ENCODE measurements around the gene RBPMS2. TPM values are rescaled to one million over a fixed set of nuclear protein-coding genes. Genes with fewer than 3 reads are reported as not detected.

Gene RBPMS2
- total RNA-seq, 5 donors from 2014 or later (not counting 1 experiment from before 2014, with no cell fraction given): 0.16 to 0.26 (median 0.20) TPM; not detected in 2

DNA sequence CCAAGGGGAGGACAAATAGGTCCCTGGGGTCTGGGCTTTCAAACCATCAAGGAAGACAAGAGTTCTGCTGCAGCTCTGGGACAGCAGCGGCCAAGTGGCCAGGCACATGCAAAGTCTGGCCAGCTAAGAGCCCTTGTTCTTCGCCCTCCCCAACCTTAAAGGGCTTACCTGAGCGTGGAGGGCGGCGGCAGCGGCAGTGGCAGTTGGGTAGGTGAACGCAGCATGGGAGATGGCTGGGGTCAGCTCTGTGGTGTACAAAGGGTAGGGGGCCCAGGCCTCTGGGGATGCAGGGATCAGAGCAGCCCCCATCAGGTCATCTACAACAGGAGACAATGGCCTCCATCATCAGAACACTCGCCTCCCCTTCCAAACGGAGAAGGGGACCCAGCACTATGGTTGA is 27.1 kb downstream of the RBPMS2 start:
- POLR2A ChIA-PET: interaction anchor here in 1 of 2 donors (0.5 kb wide), 1 partner anchor 139 kb away, joined by 4 read pairs; no protein-coding TSS in a partner anchor
- peaks cover 5 to 16% of the 10 kb centered on the region in 2 donors for H3K27me3 Mint-ChIP-seq
- peak overlapping the region in 1 of 2 donors; percentile 23 for H3K27ac Mint-ChIP-seq
- Histone ChIP-seq H3K4me1 (ENCODE audit: control insufficient read depth in 1 of 2, extremely low read depth in 1 of 2, insufficient read depth in 2 of 2, low read length in 2 of 2) (no peaks in the 10 kb centered on the region), H3K4me3 (ENCODE audit: control insufficient read depth in 1 of 2, extremely low read depth in 1 of 2, low read length in 1 of 2) (no peak overlapping the region), H3K36me3 (ENCODE audit: control insufficient read depth in 2 of 2, extremely low read depth in 1 of 2, insufficient read depth in 1 of 2, low read length in 1 of 2) (no peaks in the 10 kb centered on the region), H3K27me3 (replicated peaks in 1 of 2; ENCODE audit: control insufficient read depth in 2 of 2, extremely low read depth in 1 of 2, insufficient read depth in 2 of 2, low read length in 1 of 2) (peaks cover 0 to 26% of the 10 kb centered on the region in 2 experiments), H3K27ac (ENCODE audit: low read length) (no peak overlapping the region), H3K9me3 (no peaks in the 10 kb centered on the region)
- DNase-seq (no peak), ATAC-seq (replicated peaks in 1 of 4) (no peak)
- CTCF ChIA-PET: no interaction called here
- 93% methylated on average over 5 of the region's 9 CpGs for WGBS (ENCODE audit: insufficient coverage)
- H3K9me3 Mint-ChIP-seq: no peaks in the 10 kb centered on the region
- H3K4me3 Mint-ChIP-seq: no peak overlapping the region
- no peaks in the 10 kb centered on the region for H3K36me3 Mint-ChIP-seq
- H3K4me1 Mint-ChIP-seq: no peaks in the 10 kb centered on the region

- Histone ChIP-seq H3K27ac (ENCODE audit: low read length) (no peak overlapping the region), H3K27me3 (replicated peaks in 1 of 2; ENCODE audit: control insufficient read depth in 2 of 2, extremely low read depth in 1 of 2, insufficient read depth in 2 of 2, low read length in 1 of 2) (peaks cover 0 to 26% of the 10 kb centered on the region in 2 experiments), H3K9me3 (no peaks in the 10 kb centered on the region), H3K36me3 (ENCODE audit: control insufficient read depth in 2 of 2, extremely low read depth in 1 of 2, insufficient read depth in 1 of 2, low read length in 1 of 2) (no peaks in the 10 kb centered on the region), H3K4me1 (ENCODE audit: control insufficient read depth in 1 of 2, extremely low read depth in 1 of 2, insufficient read depth in 2 of 2, low read length in 2 of 2) (no peaks in the 10 kb centered on the region), H3K4me3 (ENCODE audit: control insufficient read depth in 1 of 2, extremely low read depth in 1 of 2, low read length in 1 of 2) (no peak overlapping the region)
- CTCF ChIA-PET: no interaction called here
- ATAC-seq (replicated peaks in 1 of 4) (no peak), DNase-seq (no peak)
- Mint-ChIP-seq H3K27me3 (peaks cover 5 to 16% of the 10 kb centered on the region in 2 donors), H3K4me3 (no peak overlapping the region), H3K9me3 (no peaks in the 10 kb centered on the region), H3K4me1 (no peaks in the 10 kb centered on the region), H3K27ac (no peak overlapping the region), H3K36me3 (no peaks in the 10 kb centered on the region)
- POLR2A ChIA-PET: no interaction called here
- WGBS (ENCODE audit: insufficient coverage): 75% methylated on average over 6 of the region's 9 CpGs
These were observed 27.8 kb downstream of the RBPMS2 start for GRCh38 chr15:64747578-64747977.

GRCh38 chr15:64746921-64747320 is 28.5 kb downstream of the RBPMS2 start:
- Histone ChIP-seq H3K27ac (ENCODE audit: low read length) (no peak overlapping the region), H3K4me1 (ENCODE audit: control insufficient read depth in 1 of 2, extremely low read depth in 1 of 2, insufficient read depth in 2 of 2, low read length in 2 of 2) (no peaks in the 10 kb centered on the region), H3K36me3 (ENCODE audit: control insufficient read depth in 2 of 2, extremely low read depth in 1 of 2, insufficient read depth in 1 of 2, low read length in 1 of 2) (no peaks in the 10 kb centered on the region), H3K9me3 (no peaks in the 10 kb centered on the region), H3K4me3 (ENCODE audit: control insufficient read depth in 1 of 2, extremely low read depth in 1 of 2, low read length in 1 of 2) (no peak overlapping the region), H3K27me3 (replicated peaks in 1 of 2; ENCODE audit: control insufficient read depth in 2 of 2, extremely low read depth in 1 of 2, insufficient read depth in 2 of 2, low read length in 1 of 2) (peaks cover 0 to 30% of the 10 kb centered on the region in 2 experiments)
- ChIA-PET CTCF (no interaction called here), POLR2A (no interaction called here)
- Mint-ChIP-seq H3K36me3 (no peaks in the 10 kb centered on the region), H3K27me3 (peaks cover 5 to 16% of the 10 kb centered on the region in 2 donors), H3K9me3 (no peaks in the 10 kb centered on the region), H3K4me1 (no peaks in the 10 kb centered on the region), H3K4me3 (no peak overlapping the region), H3K27ac (no peak overlapping the region)
- ATAC-seq (replicated peaks in 1 of 4) (no peak), DNase-seq (no peak)
- WGBS (ENCODE audit: insufficient coverage): 49% methylated on average over 6 of the region's 7 CpGs

DNA sequence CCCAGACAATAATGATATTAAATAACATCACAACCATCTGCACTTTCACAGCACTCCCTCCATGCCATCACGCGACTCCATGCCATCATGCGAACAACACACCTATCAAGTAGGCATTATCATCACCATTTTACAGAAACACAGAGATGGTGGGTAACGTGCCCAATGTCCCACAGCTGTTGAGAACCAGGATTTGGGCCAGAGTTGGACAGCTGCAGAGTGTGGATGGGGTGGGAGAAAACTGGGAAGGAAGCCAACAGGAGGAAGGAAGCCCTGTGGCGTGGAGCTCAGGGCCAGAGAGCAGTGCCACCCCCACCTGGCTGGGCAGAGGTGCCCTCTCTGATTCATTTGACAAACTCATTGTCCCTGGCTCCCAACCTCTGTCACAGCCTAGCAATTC is 29.0 kb downstream of the RBPMS2 start:
- H3K27me3 ChIP-seq (replicated peaks in 1 of 2; ENCODE audit: control insufficient read depth in 2 of 2, extremely low read depth in 1 of 2, insufficient read depth in 2 of 2, low read length in 1 of 2): peaks cover 0 to 30% of the 10 kb centered on the region in 2 experiments
- peaks cover 5 to 16% of the 10 kb centered on the region in 2 donors for H3K27me3 Mint-ChIP-seq
- H3K4me3 ChIP-seq (ENCODE audit: control insufficient read depth in 1 of 2, extremely low read depth in 1 of 2, low read length in 1 of 2): no peak overlapping the region
- no peaks in the 10 kb centered on the region for H3K4me1 ChIP-seq (ENCODE audit: control insufficient read depth in 1 of 2, extremely low read depth in 1 of 2, insufficient read depth in 2 of 2, low read length in 2 of 2)
- WGBS (ENCODE audit: insufficient coverage): 80% methylated on average over 1 of the region's 5 CpGs
- H3K36me3 Mint-ChIP-seq: no peaks in the 10 kb centered on the region
- no peaks in the 10 kb centered on the region for H3K36me3 ChIP-seq (ENCODE audit: control insufficient read depth in 2 of 2, extremely low read depth in 1 of 2, insufficient read depth in 1 of 2, low read length in 1 of 2)
- no peaks in the 10 kb centered on the region for H3K4me1 Mint-ChIP-seq
- ChIA-PET CTCF (no interaction called here), POLR2A (no interaction called here)
- no peak for ATAC-seq (replicated peaks in 1 of 4)
- no peak overlapping the region for H3K27ac ChIP-seq (ENCODE audit: low read length)
- no peak overlapping the region for H3K27ac Mint-ChIP-seq
- no peaks in the 10 kb centered on the region for H3K9me3 ChIP-seq
- no peaks in the 10 kb centered on the region for H3K9me3 Mint-ChIP-seq
- no peak overlapping the region for H3K4me3 Mint-ChIP-seq
- no peak for DNase-seq

- 92% methylated on average over 7 of the region's 11 CpGs for WGBS (ENCODE audit: insufficient coverage)
These were observed 31.7 kb downstream of the RBPMS2 start for GRCh38 chr15:64743691-64744090.

GRCh38 chr15:64742921-64743320 is 32.5 kb downstream of the RBPMS2 start:
- whole genome bisulfite sequencing (ENCODE audit: insufficient coverage): 91% methylated on average over 8 of the region's 13 CpGs
- Histone ChIP-seq H3K4me1 (ENCODE audit: control insufficient read depth in 1 of 2, extremely low read depth in 1 of 2, insufficient read depth in 2 of 2, low read length in 2 of 2) (no peaks in the 10 kb centered on the region), H3K36me3 (ENCODE audit: control insufficient read depth in 2 of 2, extremely low read depth in 1 of 2, insufficient read depth in 1 of 2, low read length in 1 of 2) (no peaks in the 10 kb centered on the region), H3K27ac (ENCODE audit: low read length) (no peak overlapping the region), H3K27me3 (replicated peaks in 1 of 2; ENCODE audit: control insufficient read depth in 2 of 2, extremely low read depth in 1 of 2, insufficient read depth in 2 of 2, low read length in 1 of 2) (peaks cover 0 to 28% of the 10 kb centered on the region in 2 experiments), H3K9me3 (no peaks in the 10 kb centered on the region), H3K4me3 (ENCODE audit: control insufficient read depth in 1 of 2, extremely low read depth in 1 of 2, low read length in 1 of 2) (no peak overlapping the region)
- Mint-ChIP-seq H3K36me3 (no peaks in the 10 kb centered on the region), H3K9me3 (no peaks in the 10 kb centered on the region), H3K4me1 (no peaks in the 10 kb centered on the region), H3K4me3 (no peak overlapping the region), H3K27me3 (peaks cover 5 to 12% of the 10 kb centered on the region in 2 donors), H3K27ac (no peak overlapping the region)
- ChIA-PET CTCF (no interaction called here), POLR2A (no interaction called here)
- ATAC-seq (replicated peaks in 1 of 4): no peak
- no peak for DNase-seq

More at GRCh38 chr15:64743691-64744090, 31.7 kb downstream of the RBPMS2 start:
- Histone ChIP-seq H3K4me1 (ENCODE audit: control insufficient read depth in 1 of 2, extremely low read depth in 1 of 2, insufficient read depth in 2 of 2, low read length in 2 of 2) (no peaks in the 10 kb centered on the region), H3K9me3 (no peaks in the 10 kb centered on the region), H3K4me3 (ENCODE audit: control insufficient read depth in 1 of 2, extremely low read depth in 1 of 2, low read length in 1 of 2) (no peak overlapping the region), H3K27me3 (replicated peaks in 1 of 2; ENCODE audit: control insufficient read depth in 2 of 2, extremely low read depth in 1 of 2, insufficient read depth in 2 of 2, low read length in 1 of 2) (peaks cover 0 to 27% of the 10 kb centered on the region in 2 experiments), H3K36me3 (ENCODE audit: control insufficient read depth in 2 of 2, extremely low read depth in 1 of 2, insufficient read depth in 1 of 2, low read length in 1 of 2) (no peaks in the 10 kb centered on the region), H3K27ac (ENCODE audit: low read length) (no peak overlapping the region)
- no peak overlapping the region for H3K4me3 Mint-ChIP-seq
- POLR2A ChIA-PET: interaction anchor here (0.6 kb wide), 2 partner anchors 15 to 130 kb away, joined by 5 to 6 read pairs; no protein-coding TSS in a partner anchor
- H3K4me1 Mint-ChIP-seq: no peaks in the 10 kb centered on the region
- ATAC-seq (replicated peaks in 1 of 4) (no peak), DNase-seq (no peak)
- no peaks in the 10 kb centered on the region for H3K36me3 Mint-ChIP-seq
- CTCF ChIA-PET: no interaction called here
- H3K27me3 Mint-ChIP-seq: peaks cover 5 to 12% of the 10 kb centered on the region in 2 donors
- H3K27ac Mint-ChIP-seq: no peak overlapping the region
- no peaks in the 10 kb centered on the region for H3K9me3 Mint-ChIP-seq

DNA sequence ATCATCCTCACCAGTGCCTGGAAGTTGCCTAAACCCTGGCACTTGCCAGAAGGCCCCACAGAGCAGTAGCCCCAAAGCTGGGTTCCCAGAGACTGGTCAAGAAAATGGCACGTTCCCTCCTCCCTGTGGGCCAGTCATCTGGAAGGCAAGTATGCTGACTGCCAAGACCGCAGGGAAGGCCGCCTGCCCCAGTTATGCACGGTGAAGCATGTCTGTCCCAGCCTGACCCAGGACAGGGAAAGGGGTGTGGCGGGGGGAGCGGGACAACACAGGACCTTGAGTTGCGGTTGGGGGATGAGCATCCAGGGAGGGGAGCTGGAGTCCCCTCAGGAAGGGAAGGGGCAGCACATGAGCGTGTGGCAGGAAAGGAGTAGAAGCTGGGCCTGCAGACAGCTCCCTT is 33.0 kb downstream of the RBPMS2 start:
- H3K27ac Mint-ChIP-seq: no peak overlapping the region
- DNase-seq (no peak), ATAC-seq (replicated peaks in 1 of 4) (no peak)
- WGBS (ENCODE audit: insufficient coverage): 84% methylated on average over 5 of the region's 8 CpGs
- H3K4me3 Mint-ChIP-seq: no peak overlapping the region
- ChIA-PET CTCF (no interaction called here), POLR2A (no interaction called here)
- Histone ChIP-seq H3K36me3 (ENCODE audit: control insufficient read depth in 2 of 2, extremely low read depth in 1 of 2, insufficient read depth in 1 of 2, low read length in 1 of 2) (no peaks in the 10 kb centered on the region), H3K4me1 (ENCODE audit: control insufficient read depth in 1 of 2, extremely low read depth in 1 of 2, insufficient read depth in 2 of 2, low read length in 2 of 2) (no peaks in the 10 kb centered on the region), H3K27ac (ENCODE audit: low read length) (no peak overlapping the region), H3K4me3 (ENCODE audit: control insufficient read depth in 1 of 2, extremely low read depth in 1 of 2, low read length in 1 of 2) (no peak overlapping the region), H3K9me3 (no peaks in the 10 kb centered on the region), H3K27me3 (replicated peaks in 1 of 2; ENCODE audit: control insufficient read depth in 2 of 2, extremely low read depth in 1 of 2, insufficient read depth in 2 of 2, low read length in 1 of 2) (peaks cover 0 to 26% of the 10 kb centered on the region in 2 experiments)
- H3K4me1 Mint-ChIP-seq: no peaks in the 10 kb centered on the region
- no peaks in the 10 kb centered on the region for H3K36me3 Mint-ChIP-seq
- H3K9me3 Mint-ChIP-seq: no peaks in the 10 kb centered on the region
- H3K27me3 Mint-ChIP-seq: peaks cover 3 to 7% of the 10 kb centered on the region in 2 donors
